Keratinocyte (primary cell): ENCODE results near the gene JAK1. TPM values are rescaled to one million over a fixed set of nuclear protein-coding genes. Genes with fewer than 3 reads are reported as not detected.

Source experiments
- DNase-seq: peaks from one replicate; pipeline ENCODE4 v3.0.0-alpha.2; 2011; ENCODE audit warnings: low read depth, missing footprints, low spot score
- FAIRE-seq: peaks from 2 replicates; lab custom pipeline; 2011; peaks lifted over from hg19 to GRCh38; lab: Jason Lieb, UNC
- H2AFZ ChIP-seq: 2 replicates; pipeline ENCODE4 v1.6.0; 2012; ENCODE audit warnings: low read length, control low read depth, inconsistent platforms; ENCODE audit not compliant: control insufficient read depth
- H3K27ac ChIP-seq: 2 replicates; pipeline ENCODE4 v1.5.1; 2011; ENCODE audit warnings: low read length; ENCODE audit not compliant: control insufficient read depth, insufficient read depth
- H3K27me3 ChIP-seq: 3 replicates; pipeline ENCODE4 v1.6.0; 2011; ENCODE audit warnings: low read length; ENCODE audit not compliant: control insufficient read depth, insufficient read depth; ENCODE audit errors: extremely low read depth
- H3K36me3 ChIP-seq, 2 experiments: 2 replicates in 1 of 2; 3 replicates in 1 of 2; pipeline ENCODE4 v1.5.1; 2011; ENCODE audit warnings: low read length in 2 of 2, mild to moderate bottlenecking in 1 of 2; ENCODE audit not compliant: control insufficient read depth in 2 of 2, insufficient read depth in 2 of 2; ENCODE audit errors: extremely low read depth in 1 of 2
- H3K4me1 ChIP-seq: 3 replicates; pipeline ENCODE4 v1.5.1; 2011; ENCODE audit warnings: low read length; ENCODE audit not compliant: control insufficient read depth, insufficient read depth; ENCODE audit errors: extremely low read depth
- H3K4me2 ChIP-seq: 3 replicates; pipeline ENCODE4 v1.6.0; 2011; ENCODE audit warnings: low read depth, low read length; ENCODE audit not compliant: control insufficient read depth, insufficient read depth; ENCODE audit errors: extremely low read depth
- H3K4me3 ChIP-seq, 3 experiments: fragments of 200-600 bp in 1 of 3; sonication (generic) in 1 of 3; 2 replicates in 2 of 3; 3 replicates in 1 of 3; pipeline ENCODE4 v1.5.1; 2011 to 2016; ENCODE audit warnings: low read length in 3 of 3, mild to moderate bottlenecking in 3 of 3, control low read depth in 2 of 3, inconsistent platforms in 1 of 3, low read depth in 1 of 3, mixed read lengths in 1 of 3, mixed run types in 1 of 3, moderate library complexity in 1 of 3; ENCODE audit not compliant: control insufficient read depth in 2 of 3, insufficient read depth in 2 of 3; ENCODE audit errors: extremely low read depth in 1 of 3
- H3K79me2 ChIP-seq: 2 replicates; pipeline ENCODE4 v1.6.0; 2012; ENCODE audit warnings: low read length; ENCODE audit not compliant: control insufficient read depth, insufficient read depth
- H3K9ac ChIP-seq: 3 replicates; pipeline ENCODE4 v1.6.0; 2011; ENCODE audit warnings: low read length; ENCODE audit not compliant: control insufficient read depth, insufficient read depth; ENCODE audit errors: extremely low read depth
- H3K9me1 ChIP-seq: 3 replicates; pipeline ENCODE4 v1.6.0; 2011; ENCODE audit warnings: low read length; ENCODE audit not compliant: control insufficient read depth, insufficient read depth; ENCODE audit errors: extremely low read depth
- H3K9me3 ChIP-seq: 2 replicates; pipeline ENCODE4 v1.5.1; 2012; ENCODE audit warnings: low read depth, low read length; ENCODE audit not compliant: control insufficient read depth
- H4K20me1 ChIP-seq: 3 replicates; pipeline ENCODE4 v1.6.0; 2011; ENCODE audit warnings: low read length; ENCODE audit not compliant: control insufficient read depth, insufficient read depth; ENCODE audit errors: extremely low read depth
- EZH2 ChIP-seq: IDR thresholded peaks from one replicate; pipeline ENCODE4 v1.6.1; 2012; ENCODE audit warnings: inconsistent platforms, mild to moderate bottlenecking, low read length, moderate library complexity
- dilution Hi-C: fragments of 300-500 bp; cut with MboI; formaldehyde crosslinking; loops from one replicate; pipeline ENCODE4 v1.7.0; 2020; ENCODE audit warnings: low sequenced_read_pairs; ENCODE audit not compliant: extremely low pct_ligation_motif_present
- polyA plus RNA-seq, 5 experiments: library from polyadenylated mRNA; depleted of rRNA in 3 of 5; stranded (reverse) in 3 of 5; stranded (forward) in 1 of 5; unstranded in 1 of 5; fragments of >200 nt; gene quantifications; 1 replicate in 1 of 5; 2 replicates in 3 of 5; 3 replicates in 1 of 5; pipeline versions ENCODE4 v1.2.1 to v1.2.3, GENCODE V29; 2011 to 2012; ENCODE audit warnings: missing spikeins in 2 of 5, low read depth in 1 of 5, low replicate concordance in 1 of 5
- TF ChIP-seq, protein P1 (sequence below), 3 experiments: IDR thresholded peaks in 1 of 3; conservative IDR thresholded peaks in 1 of 3; optimal IDR thresholded peaks in 1 of 3; 2 replicates in 2 of 3; 3 replicates in 1 of 3; pipeline versions ENCODE3 to v1.5.1; 2011; ENCODE audit warnings: low read length in 3 of 3, mild to moderate bottlenecking in 3 of 3, moderate library complexity in 2 of 3, control low read depth in 1 of 3, inconsistent platforms in 1 of 3; ENCODE audit not compliant: insufficient read depth in 2 of 3; ENCODE audit errors: extremely low read depth in 1 of 3

The JAK1 gene
- polyA plus RNA-seq, 1 donor (not counting 4 experiments of a cell fraction or from before 2014, with no cell fraction given): 50.9 TPM

GRCh38 chr1:64922336-64922735 is 44.0 kb downstream of the JAK1 start:
- Histone ChIP-seq H3K27me3 (no peaks in the 10 kb centered on the region), H3K9me3 (no peaks in the 10 kb centered on the region), H4K20me1 (no peaks in the 10 kb centered on the region), H3K4me3 (no peak overlapping the region), H3K9ac (no peak overlapping the region), H3K27ac (no peak overlapping the region), H3K4me1 (peaks cover 25% of the 10 kb centered on the region), H3K9me1 (no peaks in the 10 kb centered on the region), H3K79me2 (peaks cover 43% of the 10 kb centered on the region), H2AFZ (no peak overlapping the region), H3K4me2 (no peak overlapping the region), H3K36me3 (peaks cover 0 to 3% of the 10 kb centered on the region in 2 experiments)
- TF ChIP-seq, protein P1, sequence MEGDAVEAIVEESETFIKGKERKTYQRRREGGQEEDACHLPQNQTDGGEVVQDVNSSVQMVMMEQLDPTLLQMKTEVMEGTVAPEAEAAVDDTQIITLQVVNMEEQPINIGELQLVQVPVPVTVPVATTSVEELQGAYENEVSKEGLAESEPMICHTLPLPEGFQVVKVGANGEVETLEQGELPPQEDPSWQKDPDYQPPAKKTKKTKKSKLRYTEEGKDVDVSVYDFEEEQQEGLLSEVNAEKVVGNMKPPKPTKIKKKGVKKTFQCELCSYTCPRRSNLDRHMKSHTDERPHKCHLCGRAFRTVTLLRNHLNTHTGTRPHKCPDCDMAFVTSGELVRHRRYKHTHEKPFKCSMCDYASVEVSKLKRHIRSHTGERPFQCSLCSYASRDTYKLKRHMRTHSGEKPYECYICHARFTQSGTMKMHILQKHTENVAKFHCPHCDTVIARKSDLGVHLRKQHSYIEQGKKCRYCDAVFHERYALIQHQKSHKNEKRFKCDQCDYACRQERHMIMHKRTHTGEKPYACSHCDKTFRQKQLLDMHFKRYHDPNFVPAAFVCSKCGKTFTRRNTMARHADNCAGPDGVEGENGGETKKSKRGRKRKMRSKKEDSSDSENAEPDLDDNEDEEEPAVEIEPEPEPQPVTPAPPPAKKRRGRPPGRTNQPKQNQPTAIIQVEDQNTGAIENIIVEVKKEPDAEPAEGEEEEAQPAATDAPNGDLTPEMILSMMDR (optimal IDR thresholded peaks at IDR 0.05 in 1 of 3, IDR thresholded peaks at IDR 0.05 in 1 of 3, conservative IDR thresholded peaks at IDR 0.05 in 1 of 3; ENCODE audit: extremely low read depth in 1 of 3, insufficient read depth in 2 of 3, low read length in 3 of 3): no peak
- no peak for TF ChIP-seq EZH2
- FAIRE-seq: no peak
- no peak for DNase-seq
- dilution Hi-C loops: no loop called here

GRCh38 chr1:64921771-64922170 is 44.6 kb downstream of the JAK1 start:
- TF ChIP-seq EZH2: no peak
- TF ChIP-seq, protein P1 (optimal IDR thresholded peaks at IDR 0.05 in 1 of 3, IDR thresholded peaks at IDR 0.05 in 1 of 3, conservative IDR thresholded peaks at IDR 0.05 in 1 of 3; ENCODE audit: extremely low read depth in 1 of 3, insufficient read depth in 2 of 3, low read length in 3 of 3): no peak
- Histone ChIP-seq H3K27me3 (no peaks in the 10 kb centered on the region), H2AFZ (no peak overlapping the region), H3K4me1 (peaks cover 31% of the 10 kb centered on the region), H3K4me2 (no peak overlapping the region), H3K4me3 (no peak overlapping the region), H3K36me3 (peaks cover 0 to 3% of the 10 kb centered on the region in 2 experiments), H4K20me1 (no peaks in the 10 kb centered on the region), H3K9ac (no peak overlapping the region), H3K79me2 (peaks cover 39% of the 10 kb centered on the region), H3K9me3 (no peaks in the 10 kb centered on the region), H3K27ac (no peak overlapping the region), H3K9me1 (no peaks in the 10 kb centered on the region)
- no peak for DNase-seq
- dilution Hi-C loops: no loop called here
- no peak for FAIRE-seq
